Measurements from ENCODE around the gene RNF5. TPM values are rescaled to one million over a fixed set of nuclear protein-coding genes. Genes with fewer than 3 reads are reported as not detected.

Gene RNF5
- total and polyA plus RNA-seq, 9 of the 15 experiments (the other 6 are each of a cell fraction or from before 2014, with no cell fraction given) = 62.2 to 245 (median 129) TPM

- TF ChIP-seq NEUROD1 (IDR thresholded peaks at IDR 0.05; ENCODE audit: borderline replicate concordance, low read depth, low read length, partially characterized antibody) (no peak), NBN (IDR thresholded peaks at IDR 0.05; ENCODE audit: low read depth) (no peak), EGR1 (conservative IDR thresholded peaks at IDR 0.05) (peak; percentile 90), MCM2 (IDR thresholded peaks at IDR 0.05; ENCODE audit: low read depth) (no peak), DPF2 (IDR thresholded peaks at IDR 0.05) (peak; percentile 81), MTA1 (IDR thresholded peaks at IDR 0.05; ENCODE audit: borderline replicate concordance) (peak; percentile 36), LCOR (CRISPR knock-in tag; IDR thresholded peaks at IDR 0.05) (no peak), OTX1 (CRISPR knock-in tag; IDR thresholded peaks at IDR 0.05) (peak; percentile 83), RBM34 (IDR thresholded peaks at IDR 0.05; ENCODE audit: borderline replicate concordance, insufficient read depth, low read length) (no peak), FOS (IDR thresholded peaks at IDR 0.05; ENCODE audit: extremely low read depth, insufficient read length) (peak; percentile 26), TOE1 (IDR thresholded peaks at IDR 0.05; ENCODE audit: borderline replicate concordance) (0 out of 2 replicates have a peak, but pooled peaks have one; percentile 23), TOE1 (CRISPR knock-in tag; IDR thresholded peaks at IDR 0.05; ENCODE audit: borderline replicate concordance, low read depth) (no peak), PTRF (tag; IDR thresholded peaks at IDR 0.05) (no peak), TCFL5 (CRISPR knock-in tag; conservative IDR thresholded peaks at IDR 0.05) (no peak), HCFC1 (IDR thresholded peaks at IDR 0.05; ENCODE audit: low read depth, low read length) (no peak), KDM1A (IDR thresholded peaks at IDR 0.05) (peak; percentile 19 to 55; a peak in 1 of 4 replicates), SOX6 (IDR thresholded peaks at IDR 0.05) (peak; percentile 18; the same call in 1 of the 2 replicates), PHF21A (IDR thresholded peaks at IDR 0.05; ENCODE audit: borderline replicate concordance, low read depth) (peak; percentile 38; the same call in 1 of the 2 replicates), CBFA2T3 (IDR thresholded peaks at IDR 0.05) (peak; percentile 26; the same call in 1 of the 2 replicates), ZEB2 (IDR thresholded peaks at IDR 0.05) (peak; percentile 37; the same call in 1 of the 2 replicates), RBFOX2 (IDR thresholded peaks at IDR 0.05; ENCODE audit: low read depth, low read length) (peak; percentile 60), RBM22 (IDR thresholded peaks at IDR 0.05; ENCODE audit: low read depth, low read length, poor library complexity, severe bottlenecking) (no peak), RFX1 (IDR thresholded peaks at IDR 0.05) (no peak)
- TF ChIP-seq, protein P1, sequence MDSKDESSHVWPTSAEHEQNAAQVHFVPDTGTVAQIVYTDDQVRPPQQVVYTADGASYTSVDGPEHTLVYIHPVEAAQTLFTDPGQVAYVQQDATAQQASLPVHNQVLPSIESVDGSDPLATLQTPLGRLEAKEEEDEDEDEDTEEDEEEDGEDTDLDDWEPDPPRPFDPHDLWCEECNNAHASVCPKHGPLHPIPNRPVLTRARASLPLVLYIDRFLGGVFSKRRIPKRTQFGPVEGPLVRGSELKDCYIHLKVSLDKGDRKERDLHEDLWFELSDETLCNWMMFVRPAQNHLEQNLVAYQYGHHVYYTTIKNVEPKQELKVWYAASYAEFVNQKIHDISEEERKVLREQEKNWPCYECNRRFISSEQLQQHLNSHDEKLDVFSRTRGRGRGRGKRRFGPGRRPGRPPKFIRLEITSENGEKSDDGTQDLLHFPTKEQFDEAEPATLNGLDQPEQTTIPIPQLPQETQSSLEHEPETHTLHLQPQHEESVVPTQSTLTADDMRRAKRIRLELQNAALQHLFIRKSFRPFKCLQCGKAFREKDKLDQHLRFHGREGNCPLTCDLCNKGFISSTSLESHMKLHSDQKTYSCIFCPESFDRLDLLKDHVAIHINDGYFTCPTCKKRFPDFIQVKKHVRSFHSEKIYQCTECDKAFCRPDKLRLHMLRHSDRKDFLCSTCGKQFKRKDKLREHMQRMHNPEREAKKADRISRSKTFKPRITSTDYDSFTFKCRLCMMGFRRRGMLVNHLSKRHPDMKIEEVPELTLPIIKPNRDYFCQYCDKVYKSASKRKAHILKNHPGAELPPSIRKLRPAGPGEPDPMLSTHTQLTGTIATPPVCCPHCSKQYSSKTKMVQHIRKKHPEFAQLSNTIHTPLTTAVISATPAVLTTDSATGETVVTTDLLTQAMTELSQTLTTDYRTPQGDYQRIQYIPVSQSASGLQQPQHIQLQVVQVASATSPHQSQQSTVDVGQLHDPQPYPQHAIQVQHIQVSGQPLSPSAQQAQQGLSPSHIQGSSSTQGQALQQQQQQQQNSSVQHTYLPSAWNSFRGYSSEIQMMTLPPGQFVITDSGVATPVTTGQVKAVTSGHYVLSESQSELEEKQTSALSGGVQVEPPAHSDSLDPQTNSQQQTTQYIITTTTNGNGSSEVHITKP (IDR thresholded peaks at IDR 0.05; ENCODE audit: partially characterized antibody) = peak; percentile 97
- TF ChIP-seq, protein P2, sequence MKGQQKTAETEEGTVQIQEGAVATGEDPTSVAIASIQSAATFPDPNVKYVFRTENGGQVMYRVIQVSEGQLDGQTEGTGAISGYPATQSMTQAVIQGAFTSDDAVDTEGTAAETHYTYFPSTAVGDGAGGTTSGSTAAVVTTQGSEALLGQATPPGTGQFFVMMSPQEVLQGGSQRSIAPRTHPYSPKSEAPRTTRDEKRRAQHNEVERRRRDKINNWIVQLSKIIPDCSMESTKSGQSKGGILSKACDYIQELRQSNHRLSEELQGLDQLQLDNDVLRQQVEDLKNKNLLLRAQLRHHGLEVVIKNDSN (CRISPR knock-in tag; IDR thresholded peaks at IDR 0.05) = no peak
- TF ChIP-seq, protein P3, sequence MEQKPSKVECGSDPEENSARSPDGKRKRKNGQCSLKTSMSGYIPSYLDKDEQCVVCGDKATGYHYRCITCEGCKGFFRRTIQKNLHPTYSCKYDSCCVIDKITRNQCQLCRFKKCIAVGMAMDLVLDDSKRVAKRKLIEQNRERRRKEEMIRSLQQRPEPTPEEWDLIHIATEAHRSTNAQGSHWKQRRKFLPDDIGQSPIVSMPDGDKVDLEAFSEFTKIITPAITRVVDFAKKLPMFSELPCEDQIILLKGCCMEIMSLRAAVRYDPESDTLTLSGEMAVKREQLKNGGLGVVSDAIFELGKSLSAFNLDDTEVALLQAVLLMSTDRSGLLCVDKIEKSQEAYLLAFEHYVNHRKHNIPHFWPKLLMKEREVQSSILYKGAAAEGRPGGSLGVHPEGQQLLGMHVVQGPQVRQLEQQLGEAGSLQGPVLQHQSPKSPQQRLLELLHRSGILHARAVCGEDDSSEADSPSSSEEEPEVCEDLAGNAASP (IDR thresholded peaks at IDR 0.05) = no peak
Observed at GRCh38 chr6:32168807-32169591, 9.2 kb upstream of the RNF5 start (continued).

All from K562 (cell line).